Activated CD4-positive, alpha-beta memory T cell treated with anti-CD3 and anti-CD28 coated beads for 36 hours (primary cell): ENCODE data around the gene SLC44A4. TPM values are rescaled to one million over a fixed set of nuclear protein-coding genes. Genes with fewer than 3 reads are reported as not detected.

ENCODE experiments used
- CTCF ChIA-PET: fragments of 350-600 bp; sonication (Branson Sonifier 250); formaldehyde crosslinking; loops from one replicate; lab custom pipeline; 2021; ENCODE audit warnings: antibody characterized with exemption, inconsistent platforms; lab: Charles Lee
- POLR2A ChIA-PET: fragments of 350-600 bp; sonication (Branson Sonifier 250); formaldehyde crosslinking; loops from one replicate; lab custom pipeline; 2021; ENCODE audit warnings: antibody characterized with exemption; lab: Charles Lee
- DNase-seq: peaks from one replicate; pipeline ENCODE4 v3.0.0-alpha.2; 2020
- H3K27ac Mint-ChIP-seq: one replicate; pipeline ENCODE4 v1.8.0; 2021; ENCODE audit warnings: mixed read lengths
- H3K27me3 Mint-ChIP-seq: one replicate; pipeline ENCODE4 v1.8.0; 2021; ENCODE audit warnings: mixed read lengths
- H3K36me3 Mint-ChIP-seq: one replicate; pipeline ENCODE4 v1.8.0; 2021; ENCODE audit warnings: mixed read lengths
- H3K4me1 Mint-ChIP-seq: one replicate; pipeline ENCODE4 v1.8.0; 2021; ENCODE audit warnings: low read depth, mixed read lengths
- H3K4me3 Mint-ChIP-seq: one replicate; pipeline ENCODE4 v1.8.0; 2021; ENCODE audit warnings: mild to moderate bottlenecking, mixed read lengths
- H3K9me3 Mint-ChIP-seq: one replicate; pipeline ENCODE4 v1.8.0; 2021; ENCODE audit warnings: mixed read lengths
- intact Hi-C: fragments of 100-400 bp; cut with micrococcal nuclease; formaldehyde crosslinking; loops from one replicate; pipeline ENCODE4 v1.15.1; 2023
- total RNA-seq, 2 experiments: library from RNA; stranded (reverse); gene quantifications; one replicate each; pipeline ENCODE4 v1.2.3, GENCODE V29; 2021

Gene SLC44A4
- under 1 TPM in 1 of 2 experiments, not detected in 1; 0.17 TPM for total RNA-seq

- CTCF ChIA-PET = no interaction called here
- POLR2A ChIA-PET = no interaction called here
Measured at GRCh38 chr6:31878726-31879125, at the start of gene SLC44A4. SLC44A4 (minus strand) TSS chr6:31878997; CDS start chr6:31878980, 17 bp downstream.

GRCh38 chr6:31928672-31928939, 49.8 kb upstream of the SLC44A4 start:
- ChIA-PET POLR2A (no interaction called here), CTCF (interaction anchor here (0.5 kb wide), 1 partner anchor 15 kb away, joined by 3 read pairs; no protein-coding TSS in a partner anchor)
- Mint-ChIP-seq H3K36me3 (no peaks in the 10 kb centered on the region), H3K27ac (no peak overlapping the region), H3K9me3 (no peaks in the 10 kb centered on the region), H3K4me3 (no peak overlapping the region), H3K4me1 (no peaks in the 10 kb centered on the region), H3K27me3 (peaks cover 2% of the 10 kb centered on the region)
- DNase-seq = no peak
- intact Hi-C loops = no loop called here

More at GRCh38 chr6:31878726-31879125, at the start of gene SLC44A4:
- no peak for DNase-seq
- no peaks in the 10 kb centered on the region for H3K4me1 Mint-ChIP-seq
- no peak within 1 kb of the TSS for H3K27ac Mint-ChIP-seq
- peaks cover 26% of the 10 kb centered on the region for H3K36me3 Mint-ChIP-seq
- intact Hi-C loops = no loop called here
- H3K4me3 Mint-ChIP-seq = no peak within 1 kb of the TSS
- H3K9me3 Mint-ChIP-seq = no peaks in the 10 kb centered on the region
- H3K27me3 Mint-ChIP-seq = no peaks in the 10 kb centered on the region

- intact Hi-C loops = no loop called here
- no peak for DNase-seq
- Mint-ChIP-seq H3K36me3 (no peaks in the 10 kb centered on the region), H3K27ac (no peak overlapping the region), H3K4me1 (no peaks in the 10 kb centered on the region), H3K9me3 (no peaks in the 10 kb centered on the region), H3K27me3 (no peaks in the 10 kb centered on the region), H3K4me3 (no peak overlapping the region)
- ChIA-PET POLR2A (no interaction called here), CTCF (no interaction called here)
Measured at GRCh38 chr6:31927863-31928671, 49.3 kb upstream of the SLC44A4 start.

GRCh38 chr6:31927242-31927862, 48.6 kb upstream of the SLC44A4 start, which contains the start of gene C2:
C2 (plus strand) TSS chr6:31927717; CDS start chr6:31927753, 36 bp downstream.
- Mint-ChIP-seq H3K27ac (no peak within 1 kb of the TSS), H3K36me3 (no peaks in the 10 kb centered on the region), H3K9me3 (no peaks in the 10 kb centered on the region), H3K27me3 (no peaks in the 10 kb centered on the region), H3K4me1 (no peaks in the 10 kb centered on the region), H3K4me3 (no peak within 1 kb of the TSS)
- CTCF ChIA-PET = no interaction called here
- intact Hi-C loops = no loop called here
- POLR2A ChIA-PET = no interaction called here
- DNase-seq = no peak

GRCh38 chr6:31922942-31923341, 44.1 kb upstream of the SLC44A4 start:
- ChIA-PET CTCF (interaction anchor here (0.6 to 1.1 kb wide), 4 partner anchors 60 to 273 kb away, joined by 3 read pairs; no protein-coding TSS in a partner anchor), POLR2A (no interaction called here)
- no peaks in the 10 kb centered on the region for H3K27me3 Mint-ChIP-seq
- H3K4me1 Mint-ChIP-seq = no peaks in the 10 kb centered on the region
- no peak overlapping the region for H3K27ac Mint-ChIP-seq
- no peak overlapping the region for H3K4me3 Mint-ChIP-seq
- DNase-seq = peak; percentile 56
- no peaks in the 10 kb centered on the region for H3K9me3 Mint-ChIP-seq
- no peaks in the 10 kb centered on the region for H3K36me3 Mint-ChIP-seq
- intact Hi-C loops = no loop called here

- H3K27me3 Mint-ChIP-seq = peaks cover 2% of the 10 kb centered on the region
- DNase-seq = no peak
- H3K4me3 Mint-ChIP-seq = no peak overlapping the region
- ChIA-PET POLR2A (no interaction called here), CTCF (no interaction called here)
- H3K9me3 Mint-ChIP-seq = no peaks in the 10 kb centered on the region
- no peaks in the 10 kb centered on the region for H3K36me3 Mint-ChIP-seq
- H3K27ac Mint-ChIP-seq = no peak overlapping the region
- no peaks in the 10 kb centered on the region for H3K4me1 Mint-ChIP-seq
- intact Hi-C loops = no loop called here
Measured at GRCh38 chr6:31920811-31921210, 42.0 kb upstream of the SLC44A4 start.

GRCh38 chr6:31919624-31920303, 41.0 kb upstream of the SLC44A4 start:
- no peak for DNase-seq
- ChIA-PET CTCF (interaction anchor here (1.4 kb wide), 1 partner anchor 33 kb away, joined by 3 read pairs; no protein-coding TSS in a partner anchor), POLR2A (no interaction called here)
- no peaks in the 10 kb centered on the region for H3K36me3 Mint-ChIP-seq
- H3K27me3 Mint-ChIP-seq = peaks cover 3% of the 10 kb centered on the region
- intact Hi-C loops = no loop called here
- no peaks in the 10 kb centered on the region for H3K9me3 Mint-ChIP-seq
- no peak overlapping the region for H3K4me3 Mint-ChIP-seq
- no peak overlapping the region for H3K27ac Mint-ChIP-seq
- H3K4me1 Mint-ChIP-seq = no peaks in the 10 kb centered on the region

GRCh38 chr6:31918069-31918720, 39.4 kb upstream of the SLC44A4 start:
- Mint-ChIP-seq H3K4me1 (no peaks in the 10 kb centered on the region), H3K4me3 (no peak overlapping the region), H3K36me3 (no peaks in the 10 kb centered on the region), H3K27me3 (peaks cover 3% of the 10 kb centered on the region), H3K27ac (no peak overlapping the region), H3K9me3 (no peaks in the 10 kb centered on the region)
- no peak for DNase-seq
- ChIA-PET POLR2A (interaction anchor here (0.8 kb wide), 1 partner anchor 260 kb away, joined by 4 read pairs; no protein-coding TSS in a partner anchor), CTCF (no interaction called here)
- intact Hi-C loops = no loop called here

- Mint-ChIP-seq H3K36me3 (no peaks in the 10 kb centered on the region), H3K27ac (no peak overlapping the region), H3K4me1 (peaks cover 4% of the 10 kb centered on the region), H3K9me3 (no peaks in the 10 kb centered on the region), H3K27me3 (peaks cover 3% of the 10 kb centered on the region), H3K4me3 (no peak overlapping the region)
- intact Hi-C loops = no loop called here
- ChIA-PET CTCF (no interaction called here), POLR2A (no interaction called here)
- no peak for DNase-seq
Measured at GRCh38 chr6:31915756-31916155, 37.0 kb upstream of the SLC44A4 start.

GRCh38 chr6:31915351-31915750, 36.6 kb upstream of the SLC44A4 start:
- H3K4me1 Mint-ChIP-seq = peaks cover 6% of the 10 kb centered on the region
- no peaks in the 10 kb centered on the region for H3K9me3 Mint-ChIP-seq
- peaks cover 3% of the 10 kb centered on the region for H3K27me3 Mint-ChIP-seq
- POLR2A ChIA-PET = no interaction called here
- intact Hi-C loops = no loop called here
- H3K36me3 Mint-ChIP-seq = no peaks in the 10 kb centered on the region
- H3K4me3 Mint-ChIP-seq = no peak overlapping the region
- CTCF ChIA-PET = no interaction called here
- no peak overlapping the region for H3K27ac Mint-ChIP-seq
- DNase-seq = no peak

GRCh38 chr6:31911826-31912585, 33.2 kb upstream of the SLC44A4 start:
- Mint-ChIP-seq H3K4me1 (peaks cover 12% of the 10 kb centered on the region), H3K4me3 (no peak overlapping the region), H3K36me3 (no peaks in the 10 kb centered on the region), H3K27me3 (peaks cover 3% of the 10 kb centered on the region), H3K27ac (no peak overlapping the region), H3K9me3 (no peaks in the 10 kb centered on the region)
- intact Hi-C loops = no loop called here
- no peak for DNase-seq
- ChIA-PET CTCF (interaction anchor here (1.4 kb wide), 1 partner anchor 8 kb away, joined by 3 read pairs; no protein-coding TSS in a partner anchor), POLR2A (interaction anchor here (1.1 kb wide), 1 partner anchor 14 kb away, joined by 3 read pairs; the partner anchor contains the start of gene EHMT2)
